AG04450 (cell line): ENCODE results near the gene MC1R. TPM values are rescaled to one million over a fixed set of nuclear protein-coding genes. Genes with fewer than 3 reads are reported as not detected.

Experiments
- CTCF ChIA-PET: fragments of 300-600, 350-600 bp; formaldehyde crosslinking; extraction: SDS; loops from one replicate; lab custom pipeline; 2022; ENCODE audit warnings: antibody characterized with exemption, inconsistent platforms; lab: Charles Lee
- POLR2A ChIA-PET: fragments of 350-600 bp; formaldehyde crosslinking; extraction: SDS; loops from one replicate; lab custom pipeline; 2021; ENCODE audit warnings: antibody characterized with exemption, inconsistent platforms; lab: Yijun Ruan, JAX
- DNase-seq: peaks from one replicate; pipeline ENCODE4 v3.0.0-alpha.2; 2011; ENCODE audit warnings: low read depth, low spot score
- H3K27ac ChIP-seq: one replicate; pipeline ENCODE4 v1.5.1; 2012; ENCODE audit warnings: low read depth, low read length, control low read depth
- H3K27me3 ChIP-seq: one replicate; pipeline ENCODE4 v1.6.0; 2012; ENCODE audit warnings: low read length; ENCODE audit not compliant: control insufficient read depth, insufficient read depth
- H3K4me3 ChIP-seq: 2 replicates; pipeline ENCODE4 v1.5.1; 2011; ENCODE audit warnings: mild to moderate bottlenecking, low read depth, low read length, control low read depth
- H3K9me3 ChIP-seq: 2 replicates; pipeline ENCODE4 v1.5.1; 2012; ENCODE audit warnings: low read length; ENCODE audit not compliant: control insufficient read depth, insufficient read depth
- polyA plus RNA-seq: library from polyadenylated mRNA; depleted of rRNA; stranded (reverse); fragments of >200 nt; gene quantifications from 2 replicates; pipeline ENCODE4 v1.2.3, GENCODE V29; 2011
- TF ChIP-seq, protein P1 (sequence below): IDR thresholded peaks from 2 replicates; pipeline ENCODE4 v1.5.1; 2011; ENCODE audit warnings: low read depth, low read length, control low read depth, inconsistent platforms

MC1R gene
- polyA plus RNA-seq, 1 experiment = 3.9 TPM

DNA sequence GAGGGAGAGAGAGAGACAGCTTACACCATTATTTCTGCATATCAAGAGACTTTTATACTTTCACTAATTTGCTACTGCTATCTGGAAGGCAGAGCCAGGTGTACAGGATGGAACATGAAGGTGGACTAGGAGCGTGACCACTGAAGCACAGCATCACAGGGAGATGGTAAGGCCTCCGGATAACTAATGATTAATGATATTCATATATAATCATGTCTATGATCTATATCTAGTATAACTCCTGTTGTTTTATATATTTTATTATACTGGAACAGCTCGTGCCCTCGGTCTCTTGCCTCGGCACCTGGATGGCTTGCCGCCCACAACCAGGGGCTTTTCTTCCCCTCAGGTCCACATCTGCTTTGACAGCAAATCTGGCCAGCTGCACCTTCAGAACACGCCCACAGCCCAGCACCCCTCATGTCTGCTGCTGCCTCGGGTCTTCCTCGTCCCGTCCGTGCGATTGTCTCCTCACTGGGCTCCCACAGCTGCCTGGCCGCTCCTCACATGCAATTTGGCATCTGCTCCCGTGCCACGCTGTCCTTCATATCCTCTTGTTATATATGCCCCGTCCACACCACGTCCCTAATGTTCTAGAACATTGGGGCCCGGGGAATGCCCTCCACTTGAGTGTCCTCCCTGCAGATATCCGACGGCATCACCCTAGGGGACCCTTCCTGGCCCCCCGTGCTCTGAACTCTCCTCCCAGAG lies 19.7 kb downstream of the MC1R start:
- TF ChIP-seq, protein P1, sequence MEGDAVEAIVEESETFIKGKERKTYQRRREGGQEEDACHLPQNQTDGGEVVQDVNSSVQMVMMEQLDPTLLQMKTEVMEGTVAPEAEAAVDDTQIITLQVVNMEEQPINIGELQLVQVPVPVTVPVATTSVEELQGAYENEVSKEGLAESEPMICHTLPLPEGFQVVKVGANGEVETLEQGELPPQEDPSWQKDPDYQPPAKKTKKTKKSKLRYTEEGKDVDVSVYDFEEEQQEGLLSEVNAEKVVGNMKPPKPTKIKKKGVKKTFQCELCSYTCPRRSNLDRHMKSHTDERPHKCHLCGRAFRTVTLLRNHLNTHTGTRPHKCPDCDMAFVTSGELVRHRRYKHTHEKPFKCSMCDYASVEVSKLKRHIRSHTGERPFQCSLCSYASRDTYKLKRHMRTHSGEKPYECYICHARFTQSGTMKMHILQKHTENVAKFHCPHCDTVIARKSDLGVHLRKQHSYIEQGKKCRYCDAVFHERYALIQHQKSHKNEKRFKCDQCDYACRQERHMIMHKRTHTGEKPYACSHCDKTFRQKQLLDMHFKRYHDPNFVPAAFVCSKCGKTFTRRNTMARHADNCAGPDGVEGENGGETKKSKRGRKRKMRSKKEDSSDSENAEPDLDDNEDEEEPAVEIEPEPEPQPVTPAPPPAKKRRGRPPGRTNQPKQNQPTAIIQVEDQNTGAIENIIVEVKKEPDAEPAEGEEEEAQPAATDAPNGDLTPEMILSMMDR = no peak
- ChIA-PET POLR2A (interaction anchor here (0.9 kb wide), 1 partner anchor 14 kb away, joined by 4 read pairs; no protein-coding TSS in a partner anchor), CTCF (no interaction called here)
- DNase-seq = no peak
- Histone ChIP-seq H3K9me3 (no peaks in the 10 kb centered on the region; the same call in 1 of the 2 replicates), H3K27me3 (no peaks in the 10 kb centered on the region), H3K4me3 (no peak overlapping the region), H3K27ac (no peak overlapping the region)

DNA sequence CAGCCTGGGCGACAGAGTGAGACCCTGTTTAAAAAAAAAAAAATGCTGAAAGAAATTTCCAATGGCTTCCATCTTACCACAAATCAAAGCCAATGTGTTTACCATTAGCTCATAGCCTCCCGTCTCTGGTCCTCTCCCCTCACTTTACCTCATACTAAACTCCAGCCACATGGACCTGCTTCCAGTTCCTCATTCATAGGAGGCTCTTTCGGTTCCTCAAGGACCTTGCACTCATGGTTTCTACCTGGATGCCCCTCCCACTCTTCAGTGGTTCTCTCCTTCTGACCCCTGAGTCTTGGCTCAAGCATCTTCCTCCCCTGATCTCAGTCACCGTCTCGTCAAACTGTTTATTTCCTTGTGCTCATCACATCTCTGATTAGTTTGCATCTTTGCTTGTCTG lies 26.1 kb downstream of the MC1R start:
- CTCF ChIA-PET = no interaction called here
- TF ChIP-seq, protein P1 = no peak
- POLR2A ChIA-PET = no interaction called here
- no peak for DNase-seq
- no peak overlapping the region for H3K4me3 ChIP-seq
- no peaks in the 10 kb centered on the region for H3K27me3 ChIP-seq
- H3K27ac ChIP-seq = no peak overlapping the region
- H3K9me3 ChIP-seq = no peaks in the 10 kb centered on the region

DNA sequence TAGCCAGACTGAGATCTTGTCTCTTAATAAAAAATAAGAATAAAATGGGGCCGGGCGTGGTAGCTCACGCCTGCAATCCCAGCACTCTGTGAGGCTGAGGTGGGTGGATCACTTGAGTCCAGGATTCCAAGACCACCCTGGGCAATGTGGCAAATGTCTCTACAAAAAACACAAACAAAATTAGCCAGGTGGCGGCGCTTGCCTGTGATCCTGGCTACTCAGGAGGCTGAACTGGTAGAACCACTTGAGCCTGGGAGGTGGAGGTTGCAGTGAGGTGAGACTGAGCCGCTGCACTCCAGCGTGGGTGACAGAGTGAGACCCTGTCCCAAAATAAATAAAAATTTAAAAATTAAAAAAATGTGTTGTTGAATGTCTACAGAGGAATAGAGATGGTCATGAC lies 27.0 kb downstream of the MC1R start:
- TF ChIP-seq, protein P1 = no peak
- DNase-seq = no peak
- Histone ChIP-seq H3K27me3 (no peaks in the 10 kb centered on the region), H3K4me3 (no peak overlapping the region), H3K9me3 (no peaks in the 10 kb centered on the region), H3K27ac (no peak overlapping the region)
- POLR2A ChIA-PET = no interaction called here
- CTCF ChIA-PET = no interaction called here

DNA sequence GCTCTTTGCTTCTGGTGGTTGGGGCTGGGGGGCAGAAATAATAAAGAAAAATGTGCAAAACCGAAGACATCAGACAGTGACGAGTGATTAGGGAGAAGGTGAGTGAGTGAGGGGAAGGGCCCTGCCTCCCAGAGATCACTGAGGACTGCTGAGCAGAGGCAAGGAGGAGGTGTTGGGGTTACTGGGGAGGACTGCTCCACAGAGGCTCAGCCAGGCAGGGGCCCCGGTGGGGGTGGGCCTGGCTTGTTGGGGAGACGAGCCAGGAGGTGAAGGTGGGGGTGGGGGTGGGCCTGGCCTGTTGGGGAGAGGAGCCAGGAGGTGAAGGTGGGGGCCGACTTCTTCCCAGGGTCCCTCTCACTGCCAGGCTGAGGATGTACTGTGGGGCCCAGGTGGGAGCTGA lies 27.9 kb downstream of the MC1R start:
- Histone ChIP-seq H3K9me3 (no peaks in the 10 kb centered on the region), H3K27ac (no peak overlapping the region), H3K4me3 (no peak overlapping the region), H3K27me3 (no peaks in the 10 kb centered on the region)
- TF ChIP-seq, protein P1 = no peak
- ChIA-PET POLR2A (interaction anchor here (3.7 kb wide), 1 partner anchor 24 kb away, joined by 17 read pairs; the partner anchor contains the start of gene TUBB3), CTCF (no interaction called here)
- no peak for DNase-seq

DNA sequence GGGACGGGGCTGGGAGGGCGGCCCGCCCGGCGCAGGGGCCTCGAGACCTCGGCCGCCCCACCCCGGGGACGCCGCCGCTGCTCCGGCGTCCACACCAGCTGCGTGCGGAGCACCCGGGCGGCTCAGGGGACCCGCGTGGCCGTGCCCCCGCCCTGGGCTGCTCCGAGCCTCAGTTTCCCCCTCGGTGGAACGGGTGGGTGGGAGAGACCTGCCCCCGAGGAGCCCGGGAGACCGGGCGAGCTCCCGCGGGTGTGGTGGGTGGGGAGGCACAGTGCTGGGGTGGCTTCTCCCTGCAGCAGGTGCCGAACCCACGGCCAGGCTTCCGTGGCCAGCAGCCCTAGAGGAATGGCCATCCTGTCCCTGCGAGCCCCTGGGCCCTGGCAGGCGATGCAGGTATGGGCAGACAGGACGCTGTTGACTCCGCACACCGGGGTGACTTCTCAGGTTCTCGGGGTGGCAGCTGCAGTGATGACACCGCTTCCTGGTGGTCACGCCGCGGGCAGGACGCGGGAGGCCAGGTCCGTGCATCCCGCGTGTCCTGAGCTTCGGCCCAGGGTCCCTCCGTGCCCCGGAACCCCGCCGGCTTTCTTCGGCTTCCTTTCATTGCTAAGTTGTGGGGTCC lies 30.6 kb downstream of the MC1R start:
- TF ChIP-seq, protein P1 = no peak
- no peak for DNase-seq
- ChIA-PET POLR2A (interaction anchor here (0.7 to 3.7 kb wide), 2 partner anchors 24 to 26 kb away, joined by 3 to 17 read pairs; partner anchors contain the start of gene TUBB3), CTCF (no interaction called here)
- Histone ChIP-seq H3K27ac (no peak overlapping the region), H3K9me3 (no peaks in the 10 kb centered on the region), H3K4me3 (peak overlapping the region; percentile 66), H3K27me3 (no peaks in the 10 kb centered on the region)
